Left lung (tissue), 10 donors: ENCODE results near the gene IRGC. TPM values are rescaled to one million over a fixed set of nuclear protein-coding genes. Genes with fewer than 3 reads are reported as not detected.

Experiments used
- ATAC-seq: fragments of 200-7000 bp; cut with Tn5 transposase; one replicate; pipeline ENCODE4 v1.9.1; 2020; ENCODE audit warnings: moderate library complexity
- DNase-seq, 4 donors: peaks; one replicate each; pipeline ENCODE4 v3.0.0-alpha.2; 2013 to 2020
- H3K27ac ChIP-seq, 2 donors: fragments of 200-600 bp; sonication (generic) in 1 of 2; one replicate each; pipeline versions ENCODE4 v1.5.0 to v1.8.0; 2020 to 2021
- H3K27me3 ChIP-seq, 2 donors: fragments of 200-600 bp; sonication (generic) in 1 of 2; one replicate each; pipeline versions ENCODE4 v1.5.0 to v1.8.0; 2020 to 2021
- H3K36me3 ChIP-seq, 2 donors: fragments of 200-600 bp; sonication (generic) in 1 of 2; one replicate each; pipeline versions ENCODE4 v1.5.0 to v1.8.0; 2020 to 2021
- H3K4me1 ChIP-seq, 2 donors: fragments of 200-600 bp; one replicate each; pipeline ENCODE4 v1.8.0; 2021
- H3K4me3 ChIP-seq, 2 donors: fragments of 200-600 bp; sonication (generic) in 1 of 2; one replicate each; pipeline versions ENCODE4 v1.5.0 to v1.8.0; 2020 to 2021; ENCODE audit warnings: mild to moderate bottlenecking in 1 of 2
- H3K9me3 ChIP-seq, 2 donors: fragments of 200-600 bp; sonication (generic) in 1 of 2; one replicate each; pipeline versions ENCODE4 v1.5.0 to v1.8.0; 2020 to 2021
- intact Hi-C, 2 donors: fragments of 100-400 bp; cut with DNase I; formaldehyde crosslinking; loops; one replicate each; pipeline versions ENCODE4 v1.11.2 to v1.14.2; 2022
- polyA plus RNA-seq, 6 donors: library from polyadenylated mRNA; unstranded; fragments of 120-200 nt; gene quantifications; one replicate each; pipeline ENCODE4 v1.2.1, GENCODE V29; 2013; ENCODE audit not compliant: insufficient read length in 6 of 6
- total RNA-seq, 2 donors: library from RNA; stranded (reverse); fragmentation: NEBNext Ultra II Directional; extraction: Animal tissue kit (Norgen Biotek cat#: 25700); gene quantifications; one replicate each; pipeline ENCODE4 v1.2.1, GENCODE V29; 2021
- TF ChIP-seq, protein P1 (sequence below), 2 donors: fragments of 200-600 bp; sonication (generic) in 1 of 2; IDR thresholded peaks; one replicate each; pipeline versions ENCODE4 v1.5.0 to v1.8.0; 2021; ENCODE audit warnings: antibody characterized with exemption in 2 of 2
- donor health status: DM: no; HTN: yes; CAD: no.
- donor health status: DM: no; HTN: no; CAD: no.

IRGC gene
- total and polyA plus RNA-seq, 8 donors, result not detected

- Histone ChIP-seq H3K27me3 (peaks cover 0 to 5% of the 10 kb centered on the region in 2 donors), H3K4me3 (no peak overlapping the region), H3K27ac (peak overlapping the region in 1 of 2 donors; percentile 80), H3K9me3 (no peaks in the 10 kb centered on the region), H3K4me1 (peaks cover 10 to 64% of the 10 kb centered on the region in 2 donors), H3K36me3 (peaks cover 0 to 7% of the 10 kb centered on the region in 2 donors)
- no peak for ATAC-seq
- intact Hi-C loops, result no loop called here
- DNase-seq, result no peak
- TF ChIP-seq, protein P1, sequence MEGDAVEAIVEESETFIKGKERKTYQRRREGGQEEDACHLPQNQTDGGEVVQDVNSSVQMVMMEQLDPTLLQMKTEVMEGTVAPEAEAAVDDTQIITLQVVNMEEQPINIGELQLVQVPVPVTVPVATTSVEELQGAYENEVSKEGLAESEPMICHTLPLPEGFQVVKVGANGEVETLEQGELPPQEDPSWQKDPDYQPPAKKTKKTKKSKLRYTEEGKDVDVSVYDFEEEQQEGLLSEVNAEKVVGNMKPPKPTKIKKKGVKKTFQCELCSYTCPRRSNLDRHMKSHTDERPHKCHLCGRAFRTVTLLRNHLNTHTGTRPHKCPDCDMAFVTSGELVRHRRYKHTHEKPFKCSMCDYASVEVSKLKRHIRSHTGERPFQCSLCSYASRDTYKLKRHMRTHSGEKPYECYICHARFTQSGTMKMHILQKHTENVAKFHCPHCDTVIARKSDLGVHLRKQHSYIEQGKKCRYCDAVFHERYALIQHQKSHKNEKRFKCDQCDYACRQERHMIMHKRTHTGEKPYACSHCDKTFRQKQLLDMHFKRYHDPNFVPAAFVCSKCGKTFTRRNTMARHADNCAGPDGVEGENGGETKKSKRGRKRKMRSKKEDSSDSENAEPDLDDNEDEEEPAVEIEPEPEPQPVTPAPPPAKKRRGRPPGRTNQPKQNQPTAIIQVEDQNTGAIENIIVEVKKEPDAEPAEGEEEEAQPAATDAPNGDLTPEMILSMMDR (IDR thresholded peaks at IDR 0.05), result no peak
Observed at GRCh38 chr19:43769256-43769655, 53.4 kb downstream of the IRGC start.

Other genes starting within 250 kb of the IRGC start
- 1 to 10 TPM; 4.5 to 8.3 TPM for gene PHLDB3, start 211.3 kb upstream of the IRGC start, total RNA-seq
- gene PHLDB3, start 211.3 kb upstream of the IRGC start, polyA plus RNA-seq, result 10 to 100 TPM in 3 of 6 donors, 1 to 10 TPM in 3; 7.5 to 13.3 (median 10.1) TPM
- gene ETHE1, start 188.9 kb upstream of the IRGC start, total RNA-seq, result 10 to 100 TPM; 37.5 to 39.8 TPM
- gene ETHE1, start 188.9 kb upstream of the IRGC start, polyA plus RNA-seq, result 10 to 100 TPM; 17.1 to 20.5 (median 19.9) TPM
- gene ZNF575, start 182.9 kb upstream of the IRGC start, total RNA-seq, result 1 to 10 TPM; 2.1 to 2.5 TPM
- 1 to 10 TPM; 1.2 to 3.3 (median 2.2) TPM for gene ZNF575, start 182.9 kb upstream of the IRGC start, polyA plus RNA-seq
- 10 to 100 TPM; 25.2 to 30.6 TPM for gene XRCC1, start 140.5 kb upstream of the IRGC start, total RNA-seq
- gene XRCC1, start 140.5 kb upstream of the IRGC start, polyA plus RNA-seq, result 10 to 100 TPM; 52.8 to 70.0 (median 57.4) TPM
- gene PINLYP, start 140.3 kb upstream of the IRGC start, total RNA-seq, result 1 to 10 TPM; 6.2 to 7.1 TPM
- 10 to 100 TPM; 15.4 to 21.2 (median 18.2) TPM for gene PINLYP, start 140.3 kb upstream of the IRGC start, polyA plus RNA-seq
- 10 to 100 TPM; 22.0 to 27.6 TPM for gene IRGQ, start 119.9 kb upstream of the IRGC start, total RNA-seq
- gene IRGQ, start 119.9 kb upstream of the IRGC start, polyA plus RNA-seq, result 10 to 100 TPM; 15.1 to 18.5 (median 17.1) TPM
- 10 to 100 TPM; 11.5 to 14.4 TPM for gene ZNF576, start 119.5 kb upstream of the IRGC start, total RNA-seq
- gene ZNF576, start 119.5 kb upstream of the IRGC start, polyA plus RNA-seq, result 10 to 100 TPM in 5 of 6 donors, 1 to 10 TPM in 1; 9.3 to 12.3 (median 10.8) TPM
- under 1 TPM; 0.10 to 0.32 TPM for gene SRRM5, start 104.0 kb upstream of the IRGC start, total RNA-seq
- 1 to 10 TPM; 1.1 to 2.5 (median 2.2) TPM for gene SRRM5, start 104.0 kb upstream of the IRGC start, polyA plus RNA-seq
- 10 to 100 TPM; 24.7 to 41.5 TPM for gene ZNF428, start 96.4 kb upstream of the IRGC start, total RNA-seq
- gene ZNF428, start 96.4 kb upstream of the IRGC start, polyA plus RNA-seq, result 10 to 100 TPM; 71.8 to 99.9 (median 88.1) TPM
- gene CADM4, start 76.2 kb upstream of the IRGC start, total RNA-seq, result 10 to 100 TPM in 1 of 2 donors, 1 to 10 TPM in 1; 4.7 to 12.1 TPM
- 10 to 100 TPM; 17.2 to 24.0 (median 21.2) TPM for gene CADM4, start 76.2 kb upstream of the IRGC start, polyA plus RNA-seq
- gene PLAUR, start 45.9 kb upstream of the IRGC start, total RNA-seq, result 100 to 1,000 TPM in 1 of 2 donors, 10 to 100 TPM in 1; 76.5 to 119 TPM
- gene PLAUR, start 45.9 kb upstream of the IRGC start, polyA plus RNA-seq, result 10 to 100 TPM; 13.7 to 22.0 (median 17.8) TPM
- 10 to 100 TPM; 40.9 to 49.6 TPM for gene SMG9, start 38.9 kb downstream of the IRGC start, total RNA-seq
- gene SMG9, start 38.9 kb downstream of the IRGC start, polyA plus RNA-seq, result 10 to 100 TPM; 48.5 to 66.2 (median 55.7) TPM
- gene KCNN4, start 64.9 kb downstream of the IRGC start, total RNA-seq, result 10 to 100 TPM in 1 of 2 donors, 1 to 10 TPM in 1; 9.6 to 21.5 TPM
- 1 to 10 TPM in 5 of 6 donors, under 1 TPM in 1; 0.67 to 4.3 (median 2.0) TPM for gene KCNN4, start 64.9 kb downstream of the IRGC start, polyA plus RNA-seq
- gene LYPD5, start 86.4 kb downstream of the IRGC start, total RNA-seq, result 1 to 10 TPM; 2.2 to 6.3 TPM
- gene LYPD5, start 86.4 kb downstream of the IRGC start, polyA plus RNA-seq, result under 1 TPM; 0.20 to 0.80 (median 0.46) TPM
- gene ZNF283, start 111.2 kb downstream of the IRGC start, total RNA-seq, result 10 to 100 TPM in 1 of 2 donors, 1 to 10 TPM in 1; 8.1 to 10.4 TPM
- gene ZNF283, start 111.2 kb downstream of the IRGC start, polyA plus RNA-seq, result 10 to 100 TPM; 19.2 to 26.8 (median 22.6) TPM
- gene ZNF404, start 167.9 kb downstream of the IRGC start, total RNA-seq, result 1 to 10 TPM; 2.1 to 6.1 TPM
- gene ZNF404, start 167.9 kb downstream of the IRGC start, polyA plus RNA-seq, result 10 to 100 TPM; 16.0 to 22.6 (median 21.1) TPM
- gene ZNF45, start 219.2 kb downstream of the IRGC start, total RNA-seq, result 10 to 100 TPM; 12.9 to 13.4 TPM
- gene ZNF45, start 219.2 kb downstream of the IRGC start, polyA plus RNA-seq, result 10 to 100 TPM; 30.1 to 33.4 (median 32.1) TPM
- gene ZNF221, start 235.2 kb downstream of the IRGC start, total RNA-seq, result 1 to 10 TPM; 4.3 to 6.5 TPM
- gene ZNF221, start 235.2 kb downstream of the IRGC start, polyA plus RNA-seq, result 10 to 100 TPM in 1 of 6 donors, 1 to 10 TPM in 5; 6.4 to 11.9 (median 9.4) TPM